Stimulated activated naive CD8-positive, alpha-beta T cell treated with anti-CD3 and anti-CD28 coated beads, Interleukin-15, Interleukin-2, amounts not matched to agents 100 ng/mL and 50 ng/mL, for 24 hours (primary cell): ENCODE measurements around the gene FBXW12.

Experiments used
- H3K27ac Mint-ChIP-seq: one replicate; pipeline ENCODE4 v1.8.0; 2021; ENCODE audit warnings: mild to moderate bottlenecking, mixed read lengths
- H3K27me3 Mint-ChIP-seq: one replicate; pipeline ENCODE4 v1.8.0; 2021; ENCODE audit warnings: mixed read lengths
- H3K36me3 Mint-ChIP-seq: one replicate; pipeline ENCODE4 v1.8.0; 2021; ENCODE audit warnings: low read depth, mixed read lengths
- H3K4me1 Mint-ChIP-seq: one replicate; pipeline ENCODE4 v1.8.0; 2021; ENCODE audit warnings: low read depth, mixed read lengths
- H3K4me3 Mint-ChIP-seq: one replicate; pipeline ENCODE4 v1.8.0; 2021; ENCODE audit warnings: mild to moderate bottlenecking, mixed read lengths
- H3K9me3 Mint-ChIP-seq: one replicate; pipeline ENCODE4 v1.8.0; 2021; ENCODE audit warnings: mixed read lengths

The FBXW12 gene

DNA sequence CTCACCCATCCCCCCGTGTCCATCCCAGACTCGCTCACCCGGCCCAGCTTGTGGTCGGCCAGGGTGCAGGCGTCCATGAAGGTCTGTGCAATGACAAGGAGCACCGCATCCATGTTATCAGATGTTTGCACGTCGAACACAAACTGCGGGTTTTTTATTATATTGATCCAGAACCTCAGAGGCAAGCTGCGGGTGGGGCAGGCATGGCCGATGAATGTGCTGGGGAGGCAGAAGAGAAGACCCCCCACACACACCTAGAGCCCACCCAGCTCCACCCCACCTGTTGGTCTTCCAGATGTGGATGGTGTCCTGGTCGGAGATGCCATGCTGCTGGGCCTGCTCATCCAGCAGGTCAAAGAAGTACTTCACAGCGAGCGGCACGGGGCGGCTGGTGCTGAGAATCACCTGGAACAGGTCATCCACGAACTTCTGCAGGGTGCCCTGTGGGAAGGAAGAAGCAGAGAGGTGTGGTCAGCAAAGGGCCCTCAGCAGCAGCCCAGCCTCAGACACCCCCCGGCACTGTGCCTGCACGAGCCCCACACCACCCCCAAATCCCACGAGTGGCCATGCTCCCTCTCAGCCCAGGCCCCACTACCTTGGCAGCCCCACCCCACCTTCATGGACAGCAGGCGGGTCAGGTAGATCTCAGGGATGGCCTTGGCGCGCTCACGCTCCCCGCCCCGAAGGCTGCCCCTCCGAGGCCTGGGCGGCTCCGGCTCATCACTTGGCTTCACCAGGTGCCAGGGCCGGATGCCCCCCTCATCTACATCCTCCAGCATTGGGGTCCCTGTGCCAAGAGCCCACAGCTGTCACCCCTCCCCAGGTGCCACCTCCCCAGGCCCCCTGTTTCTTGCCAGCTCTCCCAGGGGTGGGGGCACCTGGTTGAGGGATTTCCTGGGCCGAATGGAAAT, 37.5 kb downstream of the FBXW12 start:
- Mint-ChIP-seq H3K27me3 (no peaks in the 10 kb centered on the region), H3K9me3 (no peaks in the 10 kb centered on the region), H3K4me3 (no peak overlapping the region), H3K36me3 (no peaks in the 10 kb centered on the region), H3K27ac (no peak overlapping the region), H3K4me1 (no peaks in the 10 kb centered on the region)

DNA sequence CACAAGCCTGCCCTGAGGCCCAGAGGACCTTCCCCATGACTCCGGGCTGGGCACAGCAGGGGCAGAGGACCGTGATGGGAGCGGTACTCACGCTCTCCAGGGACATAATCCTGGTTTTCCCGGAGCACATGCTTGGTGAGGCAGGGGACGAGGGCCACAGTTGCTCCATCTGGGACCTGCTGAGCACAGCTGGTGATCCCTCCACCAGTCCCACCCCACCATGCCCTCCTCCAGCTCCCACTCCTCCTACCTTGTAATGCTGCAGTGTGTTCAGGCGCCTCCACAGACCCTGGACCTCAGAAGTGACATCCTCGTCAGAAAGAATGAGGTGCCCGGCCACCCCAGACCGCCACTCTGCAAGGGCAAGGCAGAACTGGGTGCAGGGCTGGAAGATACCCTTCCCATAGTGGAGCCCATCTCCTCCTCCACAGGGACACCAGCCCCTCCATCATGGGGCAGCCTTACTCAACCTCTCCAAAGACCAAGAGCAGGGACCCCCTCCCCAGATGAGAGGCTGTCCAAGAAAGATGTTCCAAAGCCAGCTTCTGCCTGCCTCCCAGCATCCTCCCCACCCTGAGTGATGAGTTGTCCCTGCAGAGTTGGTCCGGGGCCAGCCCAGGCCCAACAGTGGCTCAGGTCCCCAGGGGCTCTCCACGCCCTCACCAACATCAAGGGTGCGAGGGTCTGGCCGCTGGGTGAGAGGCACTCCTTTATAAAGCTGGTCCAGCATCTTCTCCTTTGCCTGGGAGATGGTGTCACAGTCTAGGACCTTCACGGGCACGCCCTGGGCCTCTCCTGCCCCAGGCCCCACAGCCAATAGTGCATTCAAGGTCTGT, 38.4 kb downstream of the FBXW12 start:
- no peaks in the 10 kb centered on the region for H3K27me3 Mint-ChIP-seq
- H3K4me1 Mint-ChIP-seq = no peaks in the 10 kb centered on the region

DNA sequence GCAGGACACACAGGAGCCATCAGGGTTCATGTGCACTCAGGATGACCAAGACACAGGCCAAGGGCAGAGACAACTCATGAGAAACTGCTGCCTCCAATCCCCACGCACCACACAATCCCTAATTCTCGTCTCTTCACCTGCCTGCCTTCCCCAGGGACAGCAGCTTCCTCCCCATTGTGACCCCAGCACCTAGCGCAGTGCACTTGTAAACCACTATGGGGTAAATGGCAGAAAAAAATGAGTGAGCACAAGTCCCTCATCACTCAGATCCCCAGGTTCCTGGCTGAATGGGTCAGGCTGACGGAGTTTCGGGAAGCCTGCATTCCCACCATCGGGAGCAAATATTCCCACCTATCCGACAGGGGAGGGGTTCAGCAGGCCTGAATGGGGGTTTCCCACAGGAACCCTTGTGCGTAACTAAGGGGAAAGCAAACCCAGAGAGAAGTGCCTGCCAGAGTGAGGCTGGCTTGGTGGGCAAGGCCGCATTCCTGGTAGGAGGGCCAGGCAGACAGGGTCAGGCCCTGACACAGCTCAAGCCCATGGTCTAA, 39.1 kb downstream of the FBXW12 start:
- no peaks in the 10 kb centered on the region for H3K9me3 Mint-ChIP-seq
- H3K36me3 Mint-ChIP-seq = no peaks in the 10 kb centered on the region
- H3K27ac Mint-ChIP-seq = no peak overlapping the region
- no peak overlapping the region for H3K4me3 Mint-ChIP-seq
- H3K27me3 Mint-ChIP-seq = no peaks in the 10 kb centered on the region
- H3K4me1 Mint-ChIP-seq = no peaks in the 10 kb centered on the region

More for the DNA sequence above, 38.4 kb downstream of the FBXW12 start:
- Mint-ChIP-seq H3K4me3 (no peak overlapping the region), H3K9me3 (no peaks in the 10 kb centered on the region), H3K36me3 (no peaks in the 10 kb centered on the region), H3K27ac (no peak overlapping the region)

DNA sequence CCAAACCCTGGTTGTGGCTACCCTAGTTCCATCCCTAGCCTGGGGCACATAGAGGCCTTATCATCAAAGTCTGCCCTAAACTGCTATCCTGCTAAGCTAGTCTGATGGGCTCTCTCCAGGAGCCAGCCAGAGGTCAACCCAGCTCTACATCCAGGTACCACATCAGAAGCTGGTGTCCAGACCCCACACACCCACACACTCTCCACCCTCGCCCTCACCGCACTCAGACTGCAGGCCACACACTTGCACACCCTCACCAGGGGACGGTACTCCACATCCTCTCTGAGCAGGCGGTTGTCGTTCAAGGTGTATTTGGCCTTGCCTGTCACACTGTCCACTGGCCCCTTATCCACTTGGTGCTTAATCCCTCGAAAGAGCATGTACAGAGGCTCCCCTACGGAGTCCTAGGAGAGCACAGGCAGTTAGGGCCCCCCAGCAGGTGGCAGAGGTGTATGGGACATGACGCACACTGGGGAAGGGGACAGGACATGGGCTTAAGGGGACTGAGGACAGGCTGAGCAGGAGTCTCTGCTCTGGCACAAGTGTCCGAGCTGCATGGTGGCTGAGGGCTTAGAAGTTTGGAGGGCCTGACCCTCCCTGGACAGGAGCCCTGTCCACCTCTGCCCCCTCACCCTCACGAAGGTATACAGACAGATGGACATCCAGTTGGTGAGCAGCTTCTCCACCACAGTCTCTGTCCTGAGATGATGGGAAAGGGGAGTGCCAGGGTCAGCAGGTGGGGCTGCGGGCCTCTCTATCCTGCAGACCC, 39.8 kb downstream of the FBXW12 start:
- no peak overlapping the region for H3K27ac Mint-ChIP-seq
- no peaks in the 10 kb centered on the region for H3K27me3 Mint-ChIP-seq
- no peaks in the 10 kb centered on the region for H3K4me1 Mint-ChIP-seq
- H3K9me3 Mint-ChIP-seq = no peaks in the 10 kb centered on the region
- H3K36me3 Mint-ChIP-seq = no peaks in the 10 kb centered on the region
- no peak overlapping the region for H3K4me3 Mint-ChIP-seq

DNA sequence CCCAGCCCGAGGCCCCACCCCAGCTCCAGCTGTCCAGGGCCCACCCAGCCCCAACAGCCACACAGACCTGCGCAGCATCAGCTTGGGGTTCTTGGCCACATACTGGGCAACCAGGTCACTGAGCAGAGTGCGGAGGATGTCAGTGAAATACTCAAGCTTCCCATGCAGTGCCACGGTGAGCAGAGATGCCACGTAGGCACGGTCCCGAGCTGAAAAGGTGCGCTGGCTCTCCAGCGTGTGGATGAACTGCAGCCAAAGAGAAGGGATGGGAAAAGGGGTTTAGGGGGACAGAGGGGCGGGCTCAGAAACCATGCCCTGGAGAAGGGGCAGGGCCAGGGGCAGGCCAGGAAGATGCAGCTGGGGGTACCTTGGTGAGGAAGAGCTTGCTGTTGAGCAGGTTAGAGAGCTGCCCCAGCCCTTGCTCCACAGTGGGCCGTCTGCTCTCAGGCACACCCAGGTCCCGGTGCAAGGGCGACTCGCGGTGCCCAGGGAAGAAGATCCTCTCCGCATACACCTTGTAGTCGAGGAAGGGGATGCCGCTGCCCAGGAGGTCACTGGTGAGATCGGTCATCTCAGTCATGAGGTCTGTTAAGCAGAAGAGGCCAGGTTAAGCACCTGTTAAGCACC, 40.5 kb downstream of the FBXW12 start:
- Mint-ChIP-seq H3K9me3 (no peaks in the 10 kb centered on the region), H3K4me1 (no peaks in the 10 kb centered on the region), H3K27ac (no peak overlapping the region), H3K27me3 (no peaks in the 10 kb centered on the region), H3K36me3 (no peaks in the 10 kb centered on the region), H3K4me3 (no peak overlapping the region)

DNA sequence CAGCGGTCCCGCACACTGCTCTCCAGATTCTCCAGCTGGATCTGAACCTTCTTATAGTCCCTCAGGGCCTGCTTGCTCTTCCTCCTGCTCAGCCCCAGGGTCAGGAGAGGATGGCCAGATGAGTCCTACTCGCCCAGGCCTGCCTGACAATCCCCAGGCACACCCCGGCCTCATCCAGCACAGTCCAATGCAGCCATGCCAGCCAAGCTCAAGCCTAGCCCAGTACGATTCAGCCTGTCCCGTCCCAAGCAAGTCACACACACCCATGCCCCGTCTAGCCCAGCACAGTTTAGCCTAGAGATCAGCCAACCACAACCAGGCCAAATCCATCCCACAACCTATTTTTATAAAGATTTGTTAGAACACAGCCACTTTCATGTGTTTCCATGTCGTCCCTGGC, 41.1 kb downstream of the FBXW12 start:
- H3K4me3 Mint-ChIP-seq = no peak overlapping the region
- H3K36me3 Mint-ChIP-seq = no peaks in the 10 kb centered on the region
- H3K27me3 Mint-ChIP-seq = no peaks in the 10 kb centered on the region
- no peaks in the 10 kb centered on the region for H3K4me1 Mint-ChIP-seq
- H3K9me3 Mint-ChIP-seq = no peaks in the 10 kb centered on the region
- H3K27ac Mint-ChIP-seq = no peak overlapping the region

DNA sequence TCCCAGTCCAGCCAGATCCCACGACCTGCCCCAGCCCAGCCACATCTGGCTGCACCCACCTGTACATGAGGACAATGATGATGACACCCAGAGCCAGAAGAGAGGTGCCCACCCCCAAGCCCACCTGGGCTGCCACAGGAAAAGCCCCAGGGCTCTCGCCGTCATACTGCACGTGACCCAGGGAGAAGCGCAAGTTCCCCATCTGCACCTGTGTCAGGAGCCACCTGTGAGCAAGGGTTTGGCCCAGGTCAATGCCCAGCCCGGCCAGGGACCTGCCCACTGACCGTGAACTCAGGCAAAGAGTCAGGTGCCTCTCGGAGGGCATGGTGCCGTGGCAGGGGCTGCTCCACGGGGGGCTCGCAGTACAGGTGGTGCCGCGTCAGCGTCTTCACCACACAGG, 41.6 kb downstream of the FBXW12 start:
- H3K36me3 Mint-ChIP-seq = no peaks in the 10 kb centered on the region

DNA sequence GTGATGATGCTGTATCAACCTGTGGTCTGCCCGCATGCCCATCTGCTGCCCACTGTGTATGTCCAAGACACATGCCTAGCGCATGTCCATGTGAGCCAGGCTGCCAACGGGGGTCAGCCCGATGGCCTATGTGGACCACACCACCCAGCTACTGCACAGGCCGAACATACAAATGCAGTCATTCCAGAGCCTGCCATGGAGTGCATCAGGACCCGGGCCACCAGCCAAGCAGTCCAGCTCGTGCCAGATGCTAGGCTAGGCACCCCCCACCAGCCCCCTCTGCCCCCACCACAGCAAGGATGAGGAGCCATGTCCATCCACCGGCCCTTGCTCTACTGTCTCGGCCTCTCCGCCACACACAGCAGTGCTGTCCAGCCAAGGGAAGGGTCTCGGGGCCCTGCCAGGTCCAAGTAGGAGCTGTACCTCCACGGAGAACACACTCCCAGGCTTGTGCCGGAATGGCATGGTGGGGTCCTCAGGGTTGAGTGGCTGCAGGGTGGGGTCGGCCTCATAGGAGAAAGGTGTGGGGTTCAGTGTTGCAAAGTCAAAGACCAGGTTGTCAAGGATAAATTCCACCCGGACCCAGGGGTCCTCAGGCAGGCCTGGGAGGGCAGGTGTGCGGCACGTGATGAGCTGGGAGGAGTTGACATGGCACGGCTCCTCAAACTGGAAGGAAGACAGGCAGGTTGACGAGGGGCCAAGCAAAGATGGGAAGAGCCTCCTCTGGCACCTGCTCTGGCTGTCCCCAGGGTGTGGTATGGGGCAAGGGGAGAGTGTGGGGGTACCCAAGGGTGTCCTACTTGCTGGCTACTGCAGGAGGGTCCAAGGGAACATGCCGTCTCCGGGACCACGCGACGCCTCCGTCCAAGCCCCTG, 42.6 kb downstream of the FBXW12 start:
- Mint-ChIP-seq H3K36me3 (no peaks in the 10 kb centered on the region), H3K9me3 (no peaks in the 10 kb centered on the region), H3K27me3 (no peaks in the 10 kb centered on the region), H3K4me3 (no peak overlapping the region), H3K27ac (no peak overlapping the region), H3K4me1 (no peaks in the 10 kb centered on the region)

More for the DNA sequence above, 41.6 kb downstream of the FBXW12 start:
- Mint-ChIP-seq H3K4me1 (no peaks in the 10 kb centered on the region), H3K4me3 (no peak overlapping the region), H3K9me3 (no peaks in the 10 kb centered on the region), H3K27me3 (no peaks in the 10 kb centered on the region), H3K27ac (no peak overlapping the region)

DNA sequence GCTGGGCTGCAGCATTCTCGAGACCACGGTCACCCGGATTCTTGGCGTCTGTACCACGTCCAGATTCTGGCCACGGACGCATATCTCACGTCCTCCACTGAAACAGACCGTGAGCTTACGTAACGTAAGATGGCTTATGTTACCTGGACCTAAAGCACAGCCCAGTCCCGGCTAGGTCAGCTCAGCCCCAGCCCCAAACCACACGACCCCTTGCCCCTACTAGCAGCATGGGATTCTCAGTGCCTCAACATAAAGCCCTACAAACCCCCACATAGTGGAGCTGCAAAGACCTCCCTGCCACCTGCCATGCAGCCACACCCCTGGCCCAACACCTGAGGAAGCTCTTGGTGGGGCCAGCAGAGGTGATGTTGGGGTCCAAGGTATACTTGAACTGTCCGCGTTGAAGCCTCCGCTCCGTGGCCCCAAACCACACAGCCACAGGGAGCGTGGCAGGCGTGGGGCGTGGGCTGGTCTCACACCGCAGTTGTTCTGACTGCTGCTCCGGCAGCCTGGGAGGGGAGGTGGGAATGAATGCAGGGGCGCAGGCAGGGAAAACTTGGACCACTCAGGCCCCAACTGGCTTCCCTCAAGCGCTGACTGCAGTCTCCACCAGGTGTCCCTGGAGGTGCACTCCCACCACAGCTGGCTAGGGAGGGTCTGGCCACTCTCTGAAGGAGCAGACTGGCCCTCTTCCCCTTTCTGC, 43.4 kb downstream of the FBXW12 start:
- Mint-ChIP-seq H3K4me3 (no peak overlapping the region), H3K27ac (no peak overlapping the region), H3K27me3 (no peaks in the 10 kb centered on the region), H3K36me3 (no peaks in the 10 kb centered on the region), H3K4me1 (no peaks in the 10 kb centered on the region), H3K9me3 (no peaks in the 10 kb centered on the region)

DNA sequence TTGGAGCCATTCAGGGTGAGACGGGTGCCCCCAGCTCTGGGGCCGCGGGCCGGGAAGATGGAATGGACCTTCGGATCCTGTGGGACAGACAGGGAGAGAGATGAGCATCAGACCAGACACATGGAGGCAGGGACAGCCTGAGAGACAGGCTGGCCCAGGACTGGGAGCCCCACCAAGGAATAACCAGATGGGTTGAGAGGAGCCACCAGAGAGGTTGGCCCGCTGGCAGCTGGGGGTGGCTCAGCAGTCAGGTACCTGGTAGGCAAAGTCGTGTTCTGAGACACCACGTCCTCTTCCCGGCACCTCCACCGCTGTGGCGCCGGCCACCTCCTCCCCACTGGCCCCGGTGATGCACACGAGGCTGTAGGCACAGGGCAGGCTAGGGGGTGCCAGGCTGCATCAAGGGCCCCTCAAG, 44.1 kb downstream of the FBXW12 start:
- Mint-ChIP-seq H3K27ac (no peak overlapping the region), H3K27me3 (no peaks in the 10 kb centered on the region), H3K4me3 (no peak overlapping the region), H3K4me1 (no peaks in the 10 kb centered on the region), H3K9me3 (no peaks in the 10 kb centered on the region), H3K36me3 (no peaks in the 10 kb centered on the region)

DNA sequence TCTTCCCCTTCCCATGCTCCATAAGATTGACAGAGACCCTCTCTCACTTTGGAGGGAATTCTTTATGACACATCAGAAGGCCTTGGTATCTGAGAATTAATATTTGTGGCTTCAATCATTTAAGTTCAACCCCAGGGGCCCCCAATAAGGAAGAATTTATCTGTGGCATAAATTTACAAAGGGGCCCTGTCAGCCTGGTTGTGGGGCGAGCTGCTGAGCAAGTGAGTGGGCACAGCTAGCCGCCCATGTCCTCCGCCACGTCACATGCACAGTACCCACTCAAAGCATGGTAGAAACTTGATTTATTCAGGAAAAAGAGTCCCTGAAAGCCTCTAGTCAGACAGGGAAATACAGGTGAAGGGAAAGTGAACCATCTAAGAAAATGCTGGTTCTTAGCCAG, 44.5 kb downstream of the FBXW12 start:
- Mint-ChIP-seq H3K27me3 (no peaks in the 10 kb centered on the region), H3K27ac (no peak overlapping the region), H3K36me3 (no peaks in the 10 kb centered on the region), H3K4me1 (no peaks in the 10 kb centered on the region), H3K4me3 (no peak overlapping the region), H3K9me3 (no peaks in the 10 kb centered on the region)

DNA sequence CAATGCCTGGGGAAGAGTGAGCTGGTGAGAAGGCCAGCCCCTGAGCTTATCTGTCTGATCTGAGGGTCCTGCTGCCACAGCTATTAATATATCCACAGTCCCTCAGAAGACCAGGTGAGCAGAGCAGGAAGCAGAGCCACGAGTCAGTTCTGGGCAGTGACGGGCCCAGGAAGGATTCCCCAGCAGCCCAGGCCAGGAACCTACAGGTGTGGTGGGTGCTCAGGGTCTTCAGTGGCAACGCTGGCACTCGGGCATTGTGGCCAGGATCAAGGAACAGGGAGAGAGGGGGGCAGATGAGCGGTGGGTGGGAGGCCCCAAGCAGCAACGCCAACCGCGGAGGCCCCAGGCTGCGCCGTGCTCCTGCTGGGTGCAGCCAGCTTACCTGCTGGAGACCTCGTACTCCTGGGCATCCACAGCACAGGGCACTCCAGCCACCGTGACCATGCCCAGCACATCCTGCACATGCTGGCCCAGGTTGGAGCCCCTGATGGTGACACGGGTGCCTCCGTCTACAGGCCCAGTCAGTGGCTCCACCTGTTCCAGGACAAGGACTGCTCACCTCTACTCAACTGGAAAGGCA, 45.6 kb downstream of the FBXW12 start:
- Mint-ChIP-seq H3K36me3 (no peaks in the 10 kb centered on the region), H3K9me3 (no peaks in the 10 kb centered on the region), H3K27ac (no peak overlapping the region), H3K4me3 (no peak overlapping the region), H3K27me3 (no peaks in the 10 kb centered on the region), H3K4me1 (no peaks in the 10 kb centered on the region)

DNA sequence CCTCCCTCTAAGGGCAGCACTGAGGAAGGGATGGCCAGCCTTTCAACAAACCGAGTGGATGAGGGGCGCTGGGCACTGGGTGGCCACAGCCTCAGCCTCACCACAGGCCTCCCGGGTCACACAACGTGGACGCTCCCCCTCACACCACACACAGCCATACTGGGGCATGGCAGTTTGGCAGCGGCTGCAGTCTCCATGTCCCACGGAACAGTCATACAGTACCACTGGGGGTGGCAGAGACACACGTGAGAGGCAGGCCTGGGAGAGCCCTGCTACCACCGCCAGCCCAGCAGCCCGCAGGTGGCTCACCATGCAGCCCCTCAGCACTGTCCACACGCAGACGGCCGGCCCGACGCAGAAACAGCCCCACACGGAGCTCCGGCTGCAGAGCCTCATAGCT, 46.1 kb downstream of the FBXW12 start:
- no peaks in the 10 kb centered on the region for H3K9me3 Mint-ChIP-seq
- no peaks in the 10 kb centered on the region for H3K4me1 Mint-ChIP-seq
- no peak overlapping the region for H3K4me3 Mint-ChIP-seq
- H3K27me3 Mint-ChIP-seq = no peaks in the 10 kb centered on the region
- H3K36me3 Mint-ChIP-seq = no peaks in the 10 kb centered on the region
- no peak overlapping the region for H3K27ac Mint-ChIP-seq
